Measurements from ENCODE around the gene RNF145.

RNF145 gene

DNA sequence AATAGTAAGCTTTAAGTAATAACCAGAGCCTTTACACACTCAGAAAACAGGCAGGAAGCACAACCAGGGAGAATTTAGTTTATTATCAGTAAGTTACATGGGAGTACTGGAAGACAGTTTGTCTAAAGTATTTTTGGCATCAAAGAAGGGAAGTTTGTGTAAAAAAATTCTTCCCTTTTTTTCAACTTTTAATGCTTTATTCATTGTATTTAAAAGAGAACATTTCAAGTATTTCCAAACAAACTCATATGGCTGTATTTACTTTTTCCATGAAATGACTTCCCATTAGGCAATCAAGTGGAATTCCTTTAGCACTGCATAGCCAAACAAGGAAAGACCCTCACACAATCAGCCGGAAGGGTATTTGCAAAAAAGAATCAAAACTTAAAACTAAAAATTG lies 26.7 kb downstream of the RNF145 start:
- peaks cover 13% of the 10 kb centered on the region for H3K36me3 ChIP-seq (ENCODE audit: insufficient read depth, insufficient read length, low read length)
- TF ChIP-seq SUZ12 (IDR thresholded peaks at IDR 0.05; ENCODE audit: extremely low read depth, insufficient read depth, insufficient read length) = no peak
- TF ChIP-seq ZNF274 (IDR thresholded peaks at IDR 0.05; ENCODE audit: low read depth, low read length) = no peak
- TF ChIP-seq YY1 (IDR thresholded peaks at IDR 0.05; ENCODE audit: insufficient read depth, insufficient read length) = no peak
- no peaks in the 10 kb centered on the region for H3K27me3 ChIP-seq (ENCODE audit: insufficient read depth, insufficient read length)
- H3K4me1 ChIP-seq (ENCODE audit: insufficient read depth, insufficient read length) = no peaks in the 10 kb centered on the region
- H3K9ac ChIP-seq (ENCODE audit: insufficient read length, low read depth) = no peak overlapping the region
- H3K4me3 ChIP-seq (ENCODE audit: insufficient read length, low read depth) = no peak overlapping the region
- H3K9me3 ChIP-seq (ENCODE audit: insufficient read depth, low read length) = no peaks in the 10 kb centered on the region
- no peak for DNase-seq (ENCODE audit: low read depth, low spot score)

DNA sequence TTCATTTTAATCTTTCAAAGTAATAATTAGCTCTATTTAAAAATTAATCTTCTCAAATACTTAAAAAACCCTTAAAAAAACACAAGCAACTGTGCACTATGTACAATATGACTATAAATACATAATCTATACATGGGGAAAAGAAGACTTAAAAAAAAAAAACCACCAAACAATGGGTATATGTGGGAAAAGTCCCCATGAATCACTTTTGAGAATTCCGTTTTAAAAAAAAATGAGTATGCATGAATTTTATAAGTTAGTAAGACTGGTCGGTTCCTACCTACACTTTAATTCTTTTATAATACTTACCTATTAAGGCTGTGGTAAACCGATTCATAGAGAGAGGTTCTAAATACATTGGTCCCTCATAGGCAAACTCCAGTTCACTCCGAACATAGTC lies 27.7 kb downstream of the RNF145 start:
- no peaks in the 10 kb centered on the region for H3K9me3 ChIP-seq (ENCODE audit: insufficient read depth, low read length)
- peaks cover 10% of the 10 kb centered on the region for H3K36me3 ChIP-seq (ENCODE audit: insufficient read depth, insufficient read length, low read length)
- TF ChIP-seq SUZ12 (IDR thresholded peaks at IDR 0.05; ENCODE audit: extremely low read depth, insufficient read depth, insufficient read length) (no peak), ZNF274 (IDR thresholded peaks at IDR 0.05; ENCODE audit: low read depth, low read length) (no peak), YY1 (IDR thresholded peaks at IDR 0.05; ENCODE audit: insufficient read depth, insufficient read length) (no peak)
- no peaks in the 10 kb centered on the region for H3K27me3 ChIP-seq (ENCODE audit: insufficient read depth, insufficient read length)
- DNase-seq (ENCODE audit: low read depth, low spot score) = no peak
- no peak overlapping the region for H3K4me3 ChIP-seq (ENCODE audit: insufficient read length, low read depth)
- no peaks in the 10 kb centered on the region for H3K4me1 ChIP-seq (ENCODE audit: insufficient read depth, insufficient read length)
- H3K9ac ChIP-seq (ENCODE audit: insufficient read length, low read depth) = no peak overlapping the region

DNA sequence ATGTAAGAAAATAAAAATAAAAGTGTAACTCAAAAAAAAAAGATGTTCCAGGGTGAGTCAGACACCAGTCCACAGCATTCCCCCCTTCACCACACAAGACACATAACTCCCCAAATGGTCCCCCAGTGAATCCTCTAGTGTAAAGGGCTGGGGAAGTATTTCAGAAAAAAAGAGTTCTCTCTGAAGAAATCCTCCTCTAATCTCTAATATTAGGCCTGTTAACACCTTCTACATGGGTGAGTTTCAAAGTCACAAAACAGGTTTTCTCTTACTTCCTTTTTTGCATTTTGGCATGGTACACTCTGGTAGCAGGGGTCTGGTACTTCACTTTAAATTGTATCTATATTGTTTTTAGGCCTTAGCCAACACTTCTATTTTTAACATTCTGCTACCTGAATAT lies 28.2 kb downstream of the RNF145 start:
- H3K9ac ChIP-seq (ENCODE audit: insufficient read length, low read depth) = no peak overlapping the region
- H3K36me3 ChIP-seq (ENCODE audit: insufficient read depth, insufficient read length, low read length) = peaks cover 15% of the 10 kb centered on the region
- TF ChIP-seq ZNF274 (IDR thresholded peaks at IDR 0.05; ENCODE audit: low read depth, low read length) = no peak
- no peak for TF ChIP-seq YY1 (IDR thresholded peaks at IDR 0.05; ENCODE audit: insufficient read depth, insufficient read length)
- no peak for TF ChIP-seq SUZ12 (IDR thresholded peaks at IDR 0.05; ENCODE audit: extremely low read depth, insufficient read depth, insufficient read length)
- H3K4me1 ChIP-seq (ENCODE audit: insufficient read depth, insufficient read length) = no peaks in the 10 kb centered on the region
- no peaks in the 10 kb centered on the region for H3K27me3 ChIP-seq (ENCODE audit: insufficient read depth, insufficient read length)
- no peak for DNase-seq (ENCODE audit: low read depth, low spot score)
- no peak overlapping the region for H3K4me3 ChIP-seq (ENCODE audit: insufficient read length, low read depth)
- H3K9me3 ChIP-seq (ENCODE audit: insufficient read depth, low read length) = no peaks in the 10 kb centered on the region

DNA sequence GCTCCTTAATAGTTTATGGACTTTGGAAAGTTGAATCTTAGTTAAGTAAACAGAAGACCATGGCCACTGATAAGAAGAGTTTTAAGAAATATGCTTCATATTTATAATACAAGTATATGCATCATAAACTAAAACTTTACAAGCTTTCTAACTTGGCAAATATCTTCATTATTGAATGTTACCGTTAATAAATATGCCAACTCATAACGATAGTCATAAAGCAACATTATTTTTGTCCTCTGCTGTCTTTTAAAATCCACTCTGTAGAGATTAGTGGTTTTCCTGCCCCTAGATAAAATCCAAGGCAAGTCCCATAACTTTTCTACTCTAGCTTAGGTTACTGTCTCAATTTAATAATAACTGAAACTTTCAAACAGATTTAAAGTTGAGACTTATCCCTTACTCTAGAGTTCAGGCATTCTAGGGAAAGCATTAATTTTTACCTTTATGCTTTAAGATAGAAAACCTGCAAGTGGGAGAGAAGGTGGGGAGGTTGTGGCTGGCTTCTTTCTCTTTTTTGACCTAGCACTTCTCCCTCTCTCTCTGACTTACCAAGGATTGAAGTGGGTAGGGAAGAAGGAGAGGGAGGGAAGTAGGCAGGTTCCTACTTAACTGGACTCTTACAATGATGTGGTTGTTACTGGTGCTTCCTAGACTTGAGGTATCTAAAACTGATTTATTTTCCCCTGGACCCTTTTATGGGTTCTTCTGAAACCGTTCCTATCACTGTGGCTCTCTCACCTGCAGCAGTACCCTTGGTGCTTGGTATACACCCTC lies 29.6 kb downstream of the RNF145 start:
- Histone ChIP-seq H3K36me3 (ENCODE audit: insufficient read depth, insufficient read length, low read length) (peaks cover 15% of the 10 kb centered on the region), H3K9ac (ENCODE audit: insufficient read length, low read depth) (no peak overlapping the region), H3K27me3 (ENCODE audit: insufficient read depth, insufficient read length) (no peaks in the 10 kb centered on the region), H3K4me3 (ENCODE audit: insufficient read length, low read depth) (no peak overlapping the region), H3K4me1 (ENCODE audit: insufficient read depth, insufficient read length) (no peaks in the 10 kb centered on the region), H3K9me3 (ENCODE audit: insufficient read depth, low read length) (no peaks in the 10 kb centered on the region)
- DNase-seq (ENCODE audit: low read depth, low spot score) = no peak
- TF ChIP-seq YY1 (IDR thresholded peaks at IDR 0.05; ENCODE audit: insufficient read depth, insufficient read length) (no peak), SUZ12 (IDR thresholded peaks at IDR 0.05; ENCODE audit: extremely low read depth, insufficient read depth, insufficient read length) (no peak), ZNF274 (IDR thresholded peaks at IDR 0.05; ENCODE audit: low read depth, low read length) (no peak)

DNA sequence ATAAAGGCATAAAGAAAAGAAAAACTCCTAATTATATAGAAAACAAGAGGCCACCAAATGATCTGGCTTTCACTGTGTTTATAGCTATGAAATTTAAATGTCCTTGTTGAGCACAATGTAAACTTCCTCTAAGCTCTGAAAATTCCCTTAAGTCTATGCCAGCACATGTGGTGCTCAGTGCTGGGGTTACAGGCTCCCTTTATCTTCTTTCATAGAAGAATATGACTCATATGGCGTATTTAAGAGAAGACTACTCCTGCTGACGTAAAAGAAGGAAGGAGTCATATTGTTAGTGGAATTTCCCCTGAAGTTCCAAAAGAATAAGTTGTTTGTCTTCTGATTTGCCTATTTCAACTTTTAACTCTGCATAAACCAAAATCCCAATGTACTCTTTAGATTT lies 30.4 kb downstream of the RNF145 start:
- no peak for DNase-seq (ENCODE audit: low read depth, low spot score)
- Histone ChIP-seq H3K4me1 (ENCODE audit: insufficient read depth, insufficient read length) (no peaks in the 10 kb centered on the region), H3K4me3 (ENCODE audit: insufficient read length, low read depth) (no peak overlapping the region), H3K9ac (ENCODE audit: insufficient read length, low read depth) (no peak overlapping the region), H3K36me3 (ENCODE audit: insufficient read depth, insufficient read length, low read length) (peaks cover 16% of the 10 kb centered on the region), H3K9me3 (ENCODE audit: insufficient read depth, low read length) (no peaks in the 10 kb centered on the region), H3K27me3 (ENCODE audit: insufficient read depth, insufficient read length) (no peaks in the 10 kb centered on the region)
- TF ChIP-seq ZNF274 (IDR thresholded peaks at IDR 0.05; ENCODE audit: low read depth, low read length) = no peak
- no peak for TF ChIP-seq SUZ12 (IDR thresholded peaks at IDR 0.05; ENCODE audit: extremely low read depth, insufficient read depth, insufficient read length)
- no peak for TF ChIP-seq YY1 (IDR thresholded peaks at IDR 0.05; ENCODE audit: insufficient read depth, insufficient read length)

DNA sequence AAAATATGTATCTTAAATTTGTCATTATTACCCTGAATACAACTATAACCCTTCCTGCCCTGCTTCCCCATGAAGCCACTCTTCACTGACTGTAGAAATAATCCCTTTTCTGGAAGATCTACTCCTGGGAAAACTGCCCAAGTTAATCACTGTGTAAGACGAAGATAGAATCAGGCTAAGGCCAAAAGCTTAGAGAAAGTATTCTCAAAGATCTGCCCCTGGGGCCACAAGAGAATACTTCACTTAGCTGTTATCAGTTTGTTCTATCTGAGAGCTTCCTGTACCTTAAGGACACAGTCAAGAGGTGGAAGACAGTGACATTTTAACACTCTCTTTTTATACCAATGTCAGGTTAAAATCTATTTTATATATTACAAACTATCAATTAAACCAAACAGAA lies 33.8 kb downstream of the RNF145 start:
- no peak for DNase-seq (ENCODE audit: low read depth, low spot score)
- Histone ChIP-seq H3K4me1 (ENCODE audit: insufficient read depth, insufficient read length) (no peaks in the 10 kb centered on the region), H3K9me3 (ENCODE audit: insufficient read depth, low read length) (no peaks in the 10 kb centered on the region), H3K9ac (ENCODE audit: insufficient read length, low read depth) (no peak overlapping the region), H3K36me3 (ENCODE audit: insufficient read depth, insufficient read length, low read length) (peaks cover 24% of the 10 kb centered on the region), H3K27me3 (ENCODE audit: insufficient read depth, insufficient read length) (no peaks in the 10 kb centered on the region), H3K4me3 (ENCODE audit: insufficient read length, low read depth) (no peak overlapping the region)
- TF ChIP-seq ZNF274 (IDR thresholded peaks at IDR 0.05; ENCODE audit: low read depth, low read length) (no peak), YY1 (IDR thresholded peaks at IDR 0.05; ENCODE audit: insufficient read depth, insufficient read length) (no peak), SUZ12 (IDR thresholded peaks at IDR 0.05; ENCODE audit: extremely low read depth, insufficient read depth, insufficient read length) (no peak)

DNA sequence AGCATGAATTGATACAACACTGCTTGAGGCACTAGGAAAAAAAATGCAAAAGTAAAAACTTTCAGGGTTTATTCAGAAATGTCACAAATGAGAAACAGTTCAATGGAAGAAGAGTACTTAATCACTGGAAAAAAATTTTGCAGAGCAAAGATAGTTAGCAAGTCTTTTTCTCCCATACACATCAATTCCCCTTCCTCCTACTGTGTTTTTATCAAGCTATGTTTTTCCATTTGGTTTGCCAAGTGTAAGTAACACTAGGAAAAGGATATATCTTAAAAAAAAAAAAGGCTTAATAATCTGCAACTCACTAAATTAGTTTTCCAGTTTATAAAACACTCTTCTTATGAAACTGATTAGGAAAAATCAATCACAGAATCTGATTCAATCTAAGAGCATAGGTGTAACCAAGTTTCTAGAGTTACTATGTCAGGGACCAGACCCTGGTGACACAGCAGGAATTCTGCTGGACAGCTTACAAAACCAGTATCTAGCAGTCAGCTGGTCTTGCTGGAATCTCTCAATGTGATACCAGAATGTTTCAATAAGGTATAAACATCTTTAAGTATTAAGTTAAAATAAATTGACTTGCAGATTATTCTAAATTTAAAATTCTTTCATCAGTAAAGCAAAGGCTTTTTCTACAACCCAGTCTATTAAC lies 34.7 kb downstream of the RNF145 start:
- no peak for DNase-seq (ENCODE audit: low read depth, low spot score)
- no peak for TF ChIP-seq YY1 (IDR thresholded peaks at IDR 0.05; ENCODE audit: insufficient read depth, insufficient read length)
- no peak for TF ChIP-seq ZNF274 (IDR thresholded peaks at IDR 0.05; ENCODE audit: low read depth, low read length)
- TF ChIP-seq SUZ12 (IDR thresholded peaks at IDR 0.05; ENCODE audit: extremely low read depth, insufficient read depth, insufficient read length) = no peak

More for the DNA sequence above, 34.7 kb downstream of the RNF145 start:
- Histone ChIP-seq H3K36me3 (ENCODE audit: insufficient read depth, insufficient read length, low read length) (peaks cover 19% of the 10 kb centered on the region), H3K9me3 (ENCODE audit: insufficient read depth, low read length) (no peaks in the 10 kb centered on the region), H3K4me3 (ENCODE audit: insufficient read length, low read depth) (no peak overlapping the region), H3K4me1 (ENCODE audit: insufficient read depth, insufficient read length) (no peaks in the 10 kb centered on the region), H3K9ac (ENCODE audit: insufficient read length, low read depth) (no peak overlapping the region), H3K27me3 (ENCODE audit: insufficient read depth, insufficient read length) (no peaks in the 10 kb centered on the region)

All from NT2/D1 (cell line).